Fibroblast of pulmonary artery (primary cell): ENCODE results near the gene ART4.

Source experiments
- DNase-seq: peaks from one replicate; pipeline ENCODE4 v3.0.0-alpha.2; 2010; ENCODE audit warnings: low read depth
- H3K4me3 ChIP-seq: replicated peaks from 2 replicates; pipeline ENCODE4 v1.5.1; 2011; ENCODE audit warnings: low read depth, mild to moderate bottlenecking, control low read depth, low read length, moderate library complexity
- TF ChIP-seq, protein P1 (sequence below): IDR thresholded peaks from 2 replicates; pipeline ENCODE4 v1.5.1; 2011; ENCODE audit warnings: mild to moderate bottlenecking, control low read depth, low read length, inconsistent platforms; ENCODE audit errors: missing control alignments

ART4 gene

DNA sequence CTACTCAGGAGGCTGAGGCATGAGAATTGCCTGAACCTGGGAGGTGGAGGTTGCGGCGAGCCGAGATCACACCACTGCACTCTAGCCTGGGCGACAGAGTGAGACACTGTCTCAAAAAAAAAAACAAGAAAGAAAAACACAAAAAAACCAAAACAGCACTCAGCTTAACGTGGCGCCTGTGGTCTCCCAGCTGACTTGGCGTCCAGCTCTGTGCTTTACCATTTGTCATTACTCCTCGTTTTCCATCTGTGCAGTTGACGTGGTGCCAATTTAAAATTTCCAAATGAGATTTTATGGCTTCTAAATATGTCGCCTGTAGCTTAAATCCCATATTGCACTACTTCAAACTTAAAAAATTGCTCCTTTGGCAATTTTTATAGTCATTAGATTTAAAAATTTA is 40.4 kb upstream of the ART4 start:
- TF ChIP-seq, protein P1, sequence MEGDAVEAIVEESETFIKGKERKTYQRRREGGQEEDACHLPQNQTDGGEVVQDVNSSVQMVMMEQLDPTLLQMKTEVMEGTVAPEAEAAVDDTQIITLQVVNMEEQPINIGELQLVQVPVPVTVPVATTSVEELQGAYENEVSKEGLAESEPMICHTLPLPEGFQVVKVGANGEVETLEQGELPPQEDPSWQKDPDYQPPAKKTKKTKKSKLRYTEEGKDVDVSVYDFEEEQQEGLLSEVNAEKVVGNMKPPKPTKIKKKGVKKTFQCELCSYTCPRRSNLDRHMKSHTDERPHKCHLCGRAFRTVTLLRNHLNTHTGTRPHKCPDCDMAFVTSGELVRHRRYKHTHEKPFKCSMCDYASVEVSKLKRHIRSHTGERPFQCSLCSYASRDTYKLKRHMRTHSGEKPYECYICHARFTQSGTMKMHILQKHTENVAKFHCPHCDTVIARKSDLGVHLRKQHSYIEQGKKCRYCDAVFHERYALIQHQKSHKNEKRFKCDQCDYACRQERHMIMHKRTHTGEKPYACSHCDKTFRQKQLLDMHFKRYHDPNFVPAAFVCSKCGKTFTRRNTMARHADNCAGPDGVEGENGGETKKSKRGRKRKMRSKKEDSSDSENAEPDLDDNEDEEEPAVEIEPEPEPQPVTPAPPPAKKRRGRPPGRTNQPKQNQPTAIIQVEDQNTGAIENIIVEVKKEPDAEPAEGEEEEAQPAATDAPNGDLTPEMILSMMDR = no peak
- peak overlapping the region; percentile 80 for H3K4me3 ChIP-seq
- DNase-seq = no peak

DNA sequence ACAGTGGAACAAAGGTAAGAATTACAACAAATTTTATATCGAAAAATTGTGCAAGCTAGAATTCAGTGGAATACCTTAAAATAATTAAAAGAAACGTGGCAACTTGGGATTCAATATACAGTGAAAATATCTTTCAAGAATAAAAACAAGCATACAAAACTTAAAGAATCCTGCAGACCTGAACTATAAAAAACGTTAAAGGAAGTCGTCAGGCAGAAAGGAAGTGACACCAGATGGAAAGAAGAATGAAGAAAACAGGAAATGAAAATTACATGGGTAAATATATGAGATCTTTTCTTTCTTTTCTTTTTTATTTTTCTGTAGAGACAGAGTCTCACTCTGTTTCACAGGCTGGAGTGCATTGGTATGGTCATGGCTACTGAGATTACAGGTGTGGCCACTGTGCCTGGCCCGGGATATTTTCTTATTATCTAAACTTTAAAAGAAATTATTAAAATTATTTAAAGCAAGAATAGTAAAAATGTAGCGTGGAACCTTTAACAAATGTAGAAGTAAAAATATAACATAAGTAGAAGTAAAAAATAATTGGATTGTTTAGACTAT is 37.6 kb upstream of the ART4 start:
- DNase-seq = no peak
- H3K4me3 ChIP-seq = no peak overlapping the region
- TF ChIP-seq, protein P1 = no peak

DNA sequence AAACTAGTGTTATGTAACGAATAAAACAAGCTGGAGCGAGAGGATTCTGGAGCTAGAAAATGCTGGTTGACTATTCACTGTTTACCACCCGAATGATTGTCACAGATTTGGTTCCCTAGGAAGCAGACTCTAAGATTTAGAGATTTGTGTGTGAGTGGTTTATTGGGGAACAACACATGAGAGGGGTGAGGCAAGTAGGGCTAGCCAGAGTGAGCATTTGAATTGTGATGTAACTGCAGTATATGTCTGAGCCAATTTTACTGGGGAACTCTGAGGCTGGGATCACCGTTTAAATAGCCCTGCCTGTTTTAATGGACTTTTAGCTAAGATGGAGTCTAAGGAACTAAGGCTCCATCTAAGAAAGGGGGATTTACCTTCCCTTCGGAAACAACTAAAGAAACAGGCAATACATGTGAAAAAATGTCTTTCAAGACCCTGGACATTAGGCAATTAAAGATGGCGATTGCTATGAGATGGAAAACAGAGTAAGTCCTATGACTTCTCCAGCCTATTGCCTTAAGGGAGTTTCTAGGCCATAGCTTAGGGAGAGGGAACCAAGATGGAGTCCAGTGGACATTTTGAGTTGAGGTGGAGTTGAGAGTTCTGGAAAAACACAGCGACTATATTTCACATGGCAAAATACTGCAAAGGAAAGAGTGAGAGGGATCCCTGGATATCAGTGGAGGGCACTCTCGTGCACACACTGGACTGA is 36.1 kb upstream of the ART4 start:
- DNase-seq = peak; percentile 54
- no peak overlapping the region for H3K4me3 ChIP-seq
- TF ChIP-seq, protein P1 = no peak

DNA sequence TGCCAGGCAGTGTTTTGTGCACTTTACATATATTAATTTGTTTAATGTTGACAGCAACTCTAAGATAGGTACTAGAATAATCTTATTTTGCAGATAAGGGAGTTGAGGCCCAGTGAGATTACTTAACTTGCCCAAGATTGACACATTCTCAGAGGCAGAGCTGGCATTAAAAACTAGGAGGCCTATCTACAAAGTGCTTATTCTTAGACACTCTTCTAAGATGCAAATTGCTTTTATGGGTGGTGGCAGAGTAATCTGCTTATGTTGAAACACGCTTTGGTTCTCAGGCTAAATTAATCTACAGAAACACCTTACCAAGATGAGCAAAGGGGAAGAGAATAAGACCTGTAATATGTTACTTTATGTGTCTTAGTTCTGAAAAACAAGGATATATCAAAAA is 35.2 kb upstream of the ART4 start:
- no peak overlapping the region for H3K4me3 ChIP-seq
- TF ChIP-seq, protein P1 = no peak
- no peak for DNase-seq

DNA sequence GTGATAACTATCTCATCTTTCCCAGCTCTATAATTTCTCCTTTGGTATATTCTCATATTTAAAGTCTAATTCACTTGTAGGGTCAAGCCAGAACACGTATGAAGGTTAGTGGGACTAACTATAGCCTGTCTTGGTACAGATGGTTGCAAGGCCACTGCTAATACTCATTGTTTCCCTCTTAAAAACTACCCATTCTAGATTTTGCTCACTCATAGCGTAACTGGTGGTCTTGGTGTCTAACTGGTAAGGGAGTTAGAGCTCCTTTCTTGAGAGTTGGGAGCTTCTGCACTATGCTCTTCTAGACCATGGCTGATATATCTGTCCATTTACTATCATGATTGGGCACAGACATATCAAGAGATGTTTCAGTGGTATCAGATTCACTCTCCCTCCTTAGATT is 33.5 kb upstream of the ART4 start:
- no peak for DNase-seq
- TF ChIP-seq, protein P1 = no peak
- no peak overlapping the region for H3K4me3 ChIP-seq

DNA sequence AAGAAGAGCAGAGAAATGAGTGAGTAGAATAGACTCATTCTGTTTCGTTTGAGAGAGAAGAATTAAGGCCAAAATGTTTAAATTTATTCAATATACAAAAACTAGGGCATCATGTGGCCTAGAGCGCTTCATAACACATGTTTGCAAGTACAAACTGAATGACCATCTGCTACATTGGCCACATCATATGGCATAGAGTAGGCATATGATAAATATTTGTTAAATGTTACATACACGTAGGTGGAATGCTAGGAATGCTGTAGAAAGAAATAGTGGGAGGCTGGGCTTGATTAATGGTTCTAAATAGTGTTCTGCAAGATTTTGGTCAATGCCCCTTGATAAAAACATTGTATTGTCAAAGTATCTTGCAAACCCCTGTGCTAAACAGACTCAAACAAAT is 31.6 kb upstream of the ART4 start:
- TF ChIP-seq, protein P1 = no peak
- DNase-seq = no peak
- H3K4me3 ChIP-seq = no peak overlapping the region

DNA sequence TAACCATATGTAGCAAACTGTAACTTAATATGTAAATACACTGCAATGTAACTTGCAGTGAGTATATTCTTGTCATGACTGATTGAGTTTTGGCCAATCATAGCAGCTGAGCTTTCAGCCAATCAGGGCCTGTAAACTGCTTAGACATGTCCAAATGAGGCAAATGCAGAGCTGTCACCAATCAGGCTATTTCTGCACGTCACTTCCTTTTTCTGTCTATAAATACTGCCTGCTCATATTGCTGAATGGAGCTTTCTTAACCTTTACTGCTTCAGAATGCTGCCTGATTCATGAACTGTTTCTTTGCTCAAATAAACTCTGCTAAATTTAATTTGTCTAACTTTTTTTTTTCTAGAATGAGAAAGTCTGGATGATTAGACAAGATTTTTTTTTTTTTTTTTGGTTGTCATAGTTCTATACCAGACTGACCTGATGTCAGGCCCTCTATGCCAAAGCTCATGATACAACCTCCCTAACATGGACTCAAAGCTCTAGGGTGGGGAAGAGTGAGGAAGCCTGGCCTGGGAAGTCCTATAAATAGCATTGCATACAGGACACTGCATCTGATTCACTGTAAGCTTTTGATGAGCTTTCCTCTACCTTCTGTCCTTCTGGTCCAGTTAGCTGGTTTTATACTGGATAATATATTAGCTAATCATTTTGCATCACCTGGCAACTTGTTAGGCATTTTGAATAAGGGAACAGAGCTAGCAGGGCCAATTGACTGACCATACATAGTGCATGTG is 30.3 kb upstream of the ART4 start:
- TF ChIP-seq, protein P1 = no peak
- DNase-seq = no peak
- no peak overlapping the region for H3K4me3 ChIP-seq
